Measurements from ENCODE around the gene MED10. TPM values are rescaled to one million over a fixed set of nuclear protein-coding genes. Genes with fewer than 3 reads are reported as not detected.

MED10 gene
- total RNA-seq, 2 experiments from 2014 or later: 97.2 to 98.0 TPM

GRCh38 chr5:6349387-6349786 is 29.0 kb downstream of the MED10 start:
- POLR2A ChIA-PET: no interaction called here
- Histone ChIP-seq H3K27me3 (ENCODE audit: control insufficient read depth in 1 of 2, insufficient read depth in 2 of 2, low read length in 2 of 2) (no peaks in the 10 kb centered on the region), H3K4me1 (ENCODE audit: insufficient read depth, low read length) (no peaks in the 10 kb centered on the region), H3K4me3 (ENCODE audit: low read length) (no peak overlapping the region), H3K27ac (ENCODE audit: low read depth in 1 of 2, low read length in 2 of 2) (no peak overlapping the region), H3K9me3 (ENCODE audit: control insufficient read depth in 1 of 2, insufficient read depth in 1 of 2, low read length in 2 of 2) (no peaks in the 10 kb centered on the region), H3K36me3 (ENCODE audit: insufficient read depth, low read length) (no peaks in the 10 kb centered on the region)
- Mint-ChIP-seq H3K4me1 (ENCODE audit: low read depth) (peaks cover 5% of the 10 kb centered on the region), H3K36me3 (ENCODE audit: low read depth) (no peaks in the 10 kb centered on the region), H3K27me3 (no peaks in the 10 kb centered on the region), H3K27ac (no peak overlapping the region), H3K9me3 (no peaks in the 10 kb centered on the region), H3K4me3 (no peak overlapping the region)
- CTCF ChIA-PET: no interaction called here
- intact Hi-C loops (cut with DNase I, micrococcal nuclease): no loop called here
- no peak for TF ChIP-seq CTCF (IDR thresholded peaks at IDR 0.05)
- no peak for ATAC-seq (ENCODE audit: poor library complexity)
- no peak for DNase-seq

GRCh38 chr5:6348476-6349000 is 29.8 kb downstream of the MED10 start:
- TF ChIP-seq CTCF (IDR thresholded peaks at IDR 0.05): no peak
- H3K9me3 ChIP-seq (ENCODE audit: control insufficient read depth in 1 of 2, insufficient read depth in 1 of 2, low read length in 2 of 2): no peaks in the 10 kb centered on the region
- POLR2A ChIA-PET: no interaction called here
- no peak for DNase-seq
- CTCF ChIA-PET: no interaction called here
- no peak overlapping the region for H3K4me3 Mint-ChIP-seq
- H3K4me1 Mint-ChIP-seq (ENCODE audit: low read depth): peaks cover 5% of the 10 kb centered on the region
- H3K27me3 Mint-ChIP-seq: no peaks in the 10 kb centered on the region
- no peak for ATAC-seq (ENCODE audit: poor library complexity)
- H3K27me3 ChIP-seq (ENCODE audit: control insufficient read depth in 1 of 2, insufficient read depth in 2 of 2, low read length in 2 of 2): peaks cover 0 to 3% of the 10 kb centered on the region in 2 experiments
- no peaks in the 10 kb centered on the region for H3K36me3 ChIP-seq (ENCODE audit: insufficient read depth, low read length)
- intact Hi-C loops (cut with DNase I, micrococcal nuclease): no loop called here
- H3K4me1 ChIP-seq (ENCODE audit: insufficient read depth, low read length): no peaks in the 10 kb centered on the region
- H3K36me3 Mint-ChIP-seq (ENCODE audit: low read depth): no peaks in the 10 kb centered on the region
- no peak overlapping the region for H3K4me3 ChIP-seq (ENCODE audit: low read length)
- H3K27ac ChIP-seq (ENCODE audit: low read depth in 1 of 2, low read length in 2 of 2): no peak overlapping the region
- H3K27ac Mint-ChIP-seq: no peak overlapping the region
- no peaks in the 10 kb centered on the region for H3K9me3 Mint-ChIP-seq

GRCh38 chr5:6347673-6348072 is 30.7 kb downstream of the MED10 start:
- Histone ChIP-seq H3K27ac (ENCODE audit: low read depth in 1 of 2, low read length in 2 of 2) (no peak overlapping the region), H3K4me1 (ENCODE audit: insufficient read depth, low read length) (no peaks in the 10 kb centered on the region), H3K27me3 (ENCODE audit: control insufficient read depth in 1 of 2, insufficient read depth in 2 of 2, low read length in 2 of 2) (peaks cover 0 to 3% of the 10 kb centered on the region in 2 experiments), H3K36me3 (ENCODE audit: insufficient read depth, low read length) (no peaks in the 10 kb centered on the region), H3K9me3 (ENCODE audit: control insufficient read depth in 1 of 2, insufficient read depth in 1 of 2, low read length in 2 of 2) (no peaks in the 10 kb centered on the region), H3K4me3 (ENCODE audit: low read length) (no peak overlapping the region)
- Mint-ChIP-seq H3K4me1 (ENCODE audit: low read depth) (peaks cover 5% of the 10 kb centered on the region), H3K4me3 (no peak overlapping the region), H3K9me3 (no peaks in the 10 kb centered on the region), H3K27ac (no peak overlapping the region), H3K36me3 (ENCODE audit: low read depth) (no peaks in the 10 kb centered on the region), H3K27me3 (no peaks in the 10 kb centered on the region)
- CTCF ChIA-PET: no interaction called here
- no peak for ATAC-seq (ENCODE audit: poor library complexity)
- intact Hi-C loops (cut with DNase I, micrococcal nuclease): no loop called here
- no peak for TF ChIP-seq CTCF (IDR thresholded peaks at IDR 0.05)
- POLR2A ChIA-PET: no interaction called here
- DNase-seq: no peak

Data from CD4-positive, alpha-beta T cell (primary cell).